HG03159 (cell line): ENCODE measurements around the gene PCDHGA4.
A peak's percentile ranks its signal among the peaks of the same experiment; 100 is the strongest.
"Not testable (repeated sequence)": the region's sequence is repeated elsewhere in the genome, so short reads cannot be mapped to it uniquely, and the experiment has no call there.

Source experiments
- ATAC-seq: cut with Tn5 transposase; IDR thresholded peaks from one replicate; pipeline ENCODE4 v1.9.1; 2021; ENCODE audit warnings: mild to moderate bottlenecking, moderate library complexity; ENCODE audit not compliant: unreplicated experiment

The PCDHGA4 gene

GRCh38 chr5:141382469-141383294 is 27.9 kb downstream of the PCDHGA4 start, which contains the start of gene PCDHGA7:
TSS of gene PCDHGA7 (plus strand) at chr5:141382742. CDS start at chr5:141382900, 158 bp downstream.
- no peak for ATAC-seq

GRCh38 chr5:141383345-141383744 is 28.5 kb downstream of the PCDHGA4 start:
- no peak for ATAC-seq

GRCh38 chr5:141384471-141385267 is 29.8 kb downstream of the PCDHGA4 start:
- no peak for ATAC-seq

- ATAC-seq: not testable (repeated sequence)
These were observed 32.9 kb downstream of the PCDHGA4 start, which contains the start of gene PCDHGB4 for GRCh38 chr5:141387557-141388311. TSS of gene PCDHGB4 (plus strand) at chr5:141387698. CDS start at chr5:141387885, 187 bp downstream.

GRCh38 chr5:141388661-141389060 is 33.8 kb downstream of the PCDHGA4 start:
- no peak for ATAC-seq

- no peak for ATAC-seq
These were observed 34.6 kb downstream of the PCDHGA4 start for GRCh38 chr5:141389153-141390042.

- no peak for ATAC-seq
These were observed 37.8 kb downstream of the PCDHGA4 start, which contains the start of gene PCDHGA8 for GRCh38 chr5:141392429-141393198. TSS of gene PCDHGA8 (plus strand) at chr5:141392633. CDS start at chr5:141392814, 181 bp downstream.

GRCh38 chr5:141393267-141393666 is 38.4 kb downstream of the PCDHGA4 start:
- ATAC-seq: no peak

GRCh38 chr5:141394401-141395187 is 39.8 kb downstream of the PCDHGA4 start:
- ATAC-seq: not testable (repeated sequence)

- peak; percentile 92 for ATAC-seq
These were observed 43.1 kb downstream of the PCDHGA4 start, which contains the start of gene PCDHGB5 for GRCh38 chr5:141397756-141398551. TSS of gene PCDHGB5 (plus strand) at chr5:141397947. CDS start at chr5:141398128, 181 bp downstream.

GRCh38 chr5:141398608-141399007 is 43.8 kb downstream of the PCDHGA4 start:
- no peak for ATAC-seq

- no peak for ATAC-seq
These were observed 44.9 kb downstream of the PCDHGA4 start for GRCh38 chr5:141399555-141400258.

GRCh38 chr5:141402553-141403243 is 47.9 kb downstream of the PCDHGA4 start, which contains the start of gene PCDHGA9:
TSS of gene PCDHGA9 (plus strand) at chr5:141402778. CDS start at chr5:141402953, 175 bp downstream.
- no peak for ATAC-seq

GRCh38 chr5:141403387-141403786 is 48.6 kb downstream of the PCDHGA4 start:
- no peak for ATAC-seq
